K562 (cell line): ENCODE results near the gene ZFP92. TPM values are rescaled to one million over a fixed set of nuclear protein-coding genes. Genes with fewer than 3 reads are reported as not detected.
A peak's percentile ranks its signal among the peaks of the same experiment; 100 is the strongest.

Source experiments
- ATAC-seq: fragments of 200-7000 bp; cut with Tn5 transposase; 3 replicates; pipeline ENCODE4 v1.9.1; 2020; ENCODE audit warnings: moderate library complexity
- BruUV-seq: library from RNA; stranded (reverse); fragments of 400-500 nt; replicated peaks from 2 replicates; lab custom pipeline; 2021; lab: Mats Ljungman, UMichigan
- CTCF ChIA-PET: fragments of 300-600 bp; formaldehyde crosslinking; extraction: SDS; loops from one replicate; lab custom pipeline; 2021; ENCODE audit warnings: low intra/inter-chr PET ratio; lab: Yijun Ruan, JAX
- POLR2A ChIA-PET: fragments of 300-600, 350-650 bp; sonication (Branson Sonifier 250); formaldehyde crosslinking; extraction: SDS; loops from one replicate; lab custom pipeline; 2021; ENCODE audit warnings: antibody characterized with exemption, inconsistent platforms; lab: Yijun Ruan, JAX
- DNase-seq, 4 experiments: peaks; one replicate each; pipeline versions ENCODE4 v3.0.0 to v3.0.0-alpha.2; 2011 to 2018; ENCODE audit warnings: low spot score in 3 of 4, mixed read lengths in 3 of 4; ENCODE audit errors: extremely low read depth in 1 of 4
- FAIRE-seq: peaks from 2 replicates; lab custom pipeline; 2011; peaks lifted over from hg19 to GRCh38; lab: Jason Lieb, UNC
- H2AFZ ChIP-seq: 2 replicates; pipeline ENCODE4 v1.6.0; 2011; ENCODE audit warnings: low read depth, low read length, control low read depth, inconsistent platforms
- H3K27ac ChIP-seq: fragments of 200-600 bp; 3 replicates; pipeline ENCODE4 v1.8.0; 2011; ENCODE audit warnings: low read depth, mild to moderate bottlenecking, control low read depth, inconsistent platforms, low read length, moderate library complexity, mixed read lengths; ENCODE audit errors: extremely low read depth
- H3K27me3 ChIP-seq, 2 experiments: fragments of 300-600 bp in 1 of 2; 2 replicates in 1 of 2; 3 replicates in 1 of 2; pipeline versions ENCODE4 v1.6.0 to v1.8.0; 2011; ENCODE audit warnings: inconsistent platforms in 2 of 2, low read length in 2 of 2, mild to moderate bottlenecking in 1 of 2, mixed read lengths in 1 of 2, moderate library complexity in 1 of 2; ENCODE audit not compliant: control insufficient read depth in 2 of 2, insufficient read depth in 2 of 2
- H3K36me3 ChIP-seq: fragments of 300-600 bp; 3 replicates; pipeline ENCODE4 v1.8.0; 2011; ENCODE audit warnings: mild to moderate bottlenecking, low read length, inconsistent platforms; ENCODE audit not compliant: control insufficient read depth, insufficient read depth
- H3K4me1 ChIP-seq, 2 experiments: fragments of 200-600 bp in 1 of 2; replicated peaks in 1 of 2; 2 replicates in 1 of 2; 3 replicates in 1 of 2; pipeline versions ENCODE4 v1.5.1 to v1.8.0; 2011; ENCODE audit warnings: inconsistent platforms in 2 of 2, low read length in 2 of 2, mild to moderate bottlenecking in 1 of 2, mixed read lengths in 1 of 2, moderate library complexity in 1 of 2; ENCODE audit not compliant: control insufficient read depth in 2 of 2, insufficient read depth in 2 of 2
- H3K4me2 ChIP-seq: 2 replicates; pipeline ENCODE4 v1.6.1; 2011; ENCODE audit warnings: low read length, control low read depth, inconsistent platforms, mixed read lengths; ENCODE audit not compliant: insufficient read depth
- H3K4me3 ChIP-seq: fragments of 200-600 bp; sonication (generic), shearing (Covaris generic); 2 replicates; pipeline ENCODE4 v1.5.1; 2016; ENCODE audit warnings: control low read depth, inconsistent platforms
- H3K79me2 ChIP-seq: fragments of 200-600 bp; 3 replicates; pipeline ENCODE4 v1.8.0; 2011; ENCODE audit warnings: low read length, inconsistent platforms; ENCODE audit not compliant: control insufficient read depth, insufficient read depth
- H3K9ac ChIP-seq, 2 experiments: 2 replicates each; pipeline versions ENCODE4 v1.6.0 to v1.6.1; 2011; ENCODE audit warnings: low read depth in 2 of 2, low read length in 2 of 2, control low read depth in 1 of 2, inconsistent platforms in 1 of 2, mild to moderate bottlenecking in 1 of 2, mixed read lengths in 1 of 2; ENCODE audit not compliant: insufficient read depth in 1 of 2
- H3K9me1 ChIP-seq: one replicate; pipeline ENCODE4 v1.6.0; 2011; ENCODE audit warnings: inconsistent platforms, mild to moderate bottlenecking, low read length, moderate library complexity; ENCODE audit not compliant: control insufficient read depth, insufficient read depth
- H3K9me3 ChIP-seq: replicated peaks from 2 replicates; pipeline ENCODE4 v1.5.1; 2011; ENCODE audit warnings: low read depth, low read length, inconsistent platforms; ENCODE audit not compliant: control insufficient read depth, insufficient read depth
- H4K20me1 ChIP-seq: replicated peaks from 2 replicates; pipeline ENCODE4 v1.6.1; 2011; ENCODE audit warnings: low read length, inconsistent platforms, mixed read lengths; ENCODE audit not compliant: control insufficient read depth, insufficient read depth
- CBX5 ChIP-seq: IDR thresholded peaks from 2 replicates; pipeline ENCODE4 v1.6.1; 2014; ENCODE audit warnings: low read depth, borderline replicate concordance
- CHCHD3 ChIP-seq: fragments of 250-450 bp; sonication (Bioruptor Pico); IDR thresholded peaks from 2 replicates; pipeline ENCODE4 v2.1.2; 2022; ENCODE audit warnings: mild to moderate bottlenecking
- HCFC1 ChIP-seq: IDR thresholded peaks from 2 replicates; pipeline ENCODE4 v1.6.1; 2012; ENCODE audit warnings: low read depth, low read length, improper control_type of control experiment
- MEF2D ChIP-seq: conservative IDR thresholded peaks from 2 replicates; pipeline ENCODE4 v1.6.1; 2016; ENCODE audit warnings: low read depth, missing genetic modification characterization, missing compliant biosample characterization
- MYBL2 ChIP-seq, 2 experiments: fragments of 450-650 bp in 1 of 2; sonication (generic) in 1 of 2; formaldehyde crosslinking in 1 of 2; IDR thresholded peaks; 2 replicates each; pipeline versions ENCODE4 v1.6.1 to v1.8.1; 2017 to 2022; ENCODE audit warnings: borderline replicate concordance in 1 of 2, inconsistent platforms in 1 of 2, low read depth in 1 of 2, mild to moderate bottlenecking in 1 of 2, missing genetic modification reagents in 1 of 2, moderate library complexity in 1 of 2
- STAG1 ChIP-seq: sonication (generic); formaldehyde crosslinking; IDR thresholded peaks from 2 replicates; pipeline ENCODE4 v1.5.0; 2020; ENCODE audit warnings: missing genetic modification reagents, borderline replicate concordance
- TARDBP ChIP-seq: fragments of 450-650 bp; IDR thresholded peaks from 2 replicates; pipeline ENCODE4 v1.6.1; 2016
- XRCC3 ChIP-seq: fragments of 450-650 bp; IDR thresholded peaks from 2 replicates; pipeline ENCODE4 v1.6.1; 2017; ENCODE audit warnings: mild to moderate bottlenecking, moderate library complexity
- ZNF133 ChIP-seq: fragments of 250-450 bp; sonication (Bioruptor Pico); IDR thresholded peaks from 2 replicates; pipeline ENCODE4 v1.4.0; 2020; ENCODE audit warnings: mild to moderate bottlenecking
- ZNF436 ChIP-seq: fragments of 250-450, 450-650 bp; sonication (Bioruptor Pico); formaldehyde crosslinking; IDR thresholded peaks from 2 replicates; pipeline ENCODE4 v1.7.0; 2020; ENCODE audit warnings: mild to moderate bottlenecking
- ZNF766 ChIP-seq: fragments of 200-800 bp; sonication (Bioruptor generic); conservative IDR thresholded peaks from 2 replicates; pipeline ENCODE4 v1.6.1; 2016; ENCODE audit warnings: missing genetic modification characterization, missing compliant biosample characterization
- ZSCAN32 ChIP-seq: fragments of 450-650 bp; formaldehyde crosslinking; IDR thresholded peaks from 2 replicates; pipeline ENCODE4 v1.4.0; 2020; ENCODE audit warnings: mild to moderate bottlenecking, moderate library complexity
- WGBS: fragments of 100-300 bp; shearing (Covaris generic); methylation state at CpG from one replicate; pipeline ENCODE4 v1.1.6; 2016; ENCODE audit warnings: low coverage, mixed read lengths; ENCODE audit not compliant: insufficient coverage; ENCODE audit errors: missing lambda C conversion rate; 5-methylcytosine and 5-hydroxymethylcytosine counted together
- in situ Hi-C: fragments of 300-500 bp; cut with MboI; formaldehyde crosslinking; loops from 4 replicates; pipeline ENCODE4 v1.15.0; 2018; ENCODE audit warnings: inconsistent platforms, mixed read lengths
- intact Hi-C: fragments of 100-400 bp; cut with micrococcal nuclease; formaldehyde crosslinking; loops from 2 replicates; pipeline ENCODE4 v1.14.2; 2022
- polyA plus RNA-seq, 8 experiments: library from polyadenylated mRNA; depleted of rRNA in 4 of 8; stranded (reverse) in 5 of 8; unstranded in 3 of 8; fragments of >200 nt; fragmentation: Nextera tagmentation in 2 of 8; fragmentation: Illumina TruSeq in 1 of 8; extraction: Ambion mirVana in 2 of 8; extraction: Trizol in 1 of 8; gene quantifications; 2 replicates each; pipeline versions ENCODE4 v1.2.1 to v1.2.3, GENCODE V29; 2011 to 2014; ENCODE audit warnings: inconsistent platforms in 1 of 8, missing spikeins in 1 of 8
- total RNA-seq, 7 experiments: library from RNA; depleted of rRNA in 6 of 7; stranded (reverse); fragments of >200 nt in 6 of 7; fragmentation: Illumina TruSeq in 2 of 7; extraction: Trizol in 2 of 7; gene quantifications; 2 replicates each; pipeline versions ENCODE4 v1.2.1 to v1.2.3, GENCODE V29; 2011 to 2021; ENCODE audit warnings: low replicate concordance in 1 of 7
- TF ChIP-seq, protein P1 (sequence below): fragments of 250-450 bp; sonication (Bioruptor Pico); IDR thresholded peaks from 2 replicates; pipeline ENCODE4 v1.8.0; 2021; ENCODE audit warnings: borderline replicate concordance, mild to moderate bottlenecking, moderate library complexity; ENCODE audit not compliant: poor library complexity, severe bottlenecking
- TF ChIP-seq, protein P2 (sequence below): sonication (generic); formaldehyde crosslinking; IDR thresholded peaks from 2 replicates; pipeline ENCODE4 v1.8.0; 2022; ENCODE audit warnings: mild to moderate bottlenecking, low read depth, missing genetic modification reagents
- TF ChIP-seq, protein P3 (sequence below): fragments of 450-650 bp; IDR thresholded peaks from one replicate; pipeline ENCODE4 v1.6.1; 2018; ENCODE audit warnings: mild to moderate bottlenecking, moderate library complexity; ENCODE audit not compliant: partially characterized antibody
- TF ChIP-seq, protein P4 (sequence below): fragments of 450-650 bp; formaldehyde crosslinking; IDR thresholded peaks from 2 replicates; pipeline ENCODE4 v1.4.0; 2020; ENCODE audit warnings: mild to moderate bottlenecking

The ZFP92 gene
- total and polyA plus RNA-seq, 9 of the 15 experiments (the other 6 are each of a cell fraction or from before 2014, with no cell fraction given), result 0.32 to 3.3 (median 1.8) TPM

DNA sequence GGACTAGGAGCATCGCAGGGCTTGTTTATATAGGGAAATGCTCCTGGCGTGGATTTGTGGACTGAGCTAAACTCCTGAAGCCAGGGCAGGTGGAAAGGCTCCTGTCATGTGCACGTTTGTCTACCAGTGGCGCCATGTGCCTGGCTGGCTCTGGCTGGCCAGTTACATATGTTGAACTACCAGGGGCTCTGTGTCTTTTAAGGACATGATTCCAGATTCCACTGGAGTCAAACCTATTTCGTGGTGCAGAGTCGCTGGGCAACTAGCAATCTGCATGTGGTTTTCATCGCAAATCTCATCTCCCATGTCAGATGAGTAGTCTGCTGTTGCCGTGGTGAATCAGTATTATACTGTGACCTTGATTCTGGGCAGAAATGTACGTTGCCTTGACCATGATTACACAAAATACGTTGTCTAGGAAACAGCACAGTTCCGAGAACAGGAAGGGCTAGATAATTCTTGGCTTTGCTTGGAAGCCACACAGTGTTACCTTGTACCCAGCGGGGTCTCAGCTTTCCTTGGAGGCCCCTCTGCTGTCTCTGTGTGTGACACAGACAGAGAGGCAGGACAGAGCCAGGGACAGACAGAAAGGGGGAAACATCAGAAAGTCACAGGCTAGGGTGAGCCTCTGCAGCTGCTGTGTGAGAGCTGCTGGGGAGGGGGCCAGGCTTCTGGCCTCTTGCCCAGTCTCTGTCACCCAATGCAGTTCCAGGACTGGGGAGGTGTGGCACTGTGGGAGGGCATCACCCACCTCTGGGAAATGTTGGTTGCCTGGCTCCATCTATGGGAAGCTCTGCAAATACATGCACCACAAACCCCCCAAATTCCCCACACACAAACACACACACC, 29.4 kb upstream of the ZFP92 start:
- H4K20me1 ChIP-seq, result no peaks in the 10 kb centered on the region
- TF ChIP-seq, protein P1, sequence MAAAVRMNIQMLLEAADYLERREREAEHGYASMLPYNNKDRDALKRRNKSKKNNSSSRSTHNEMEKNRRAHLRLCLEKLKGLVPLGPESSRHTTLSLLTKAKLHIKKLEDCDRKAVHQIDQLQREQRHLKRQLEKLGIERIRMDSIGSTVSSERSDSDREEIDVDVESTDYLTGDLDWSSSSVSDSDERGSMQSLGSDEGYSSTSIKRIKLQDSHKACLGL (CRISPR knock-in tag), result no peak
- TF ChIP-seq TARDBP, result no peak
- no peak for TF ChIP-seq HCFC1
- TF ChIP-seq CBX5, result no peak
- TF ChIP-seq, protein P2, sequence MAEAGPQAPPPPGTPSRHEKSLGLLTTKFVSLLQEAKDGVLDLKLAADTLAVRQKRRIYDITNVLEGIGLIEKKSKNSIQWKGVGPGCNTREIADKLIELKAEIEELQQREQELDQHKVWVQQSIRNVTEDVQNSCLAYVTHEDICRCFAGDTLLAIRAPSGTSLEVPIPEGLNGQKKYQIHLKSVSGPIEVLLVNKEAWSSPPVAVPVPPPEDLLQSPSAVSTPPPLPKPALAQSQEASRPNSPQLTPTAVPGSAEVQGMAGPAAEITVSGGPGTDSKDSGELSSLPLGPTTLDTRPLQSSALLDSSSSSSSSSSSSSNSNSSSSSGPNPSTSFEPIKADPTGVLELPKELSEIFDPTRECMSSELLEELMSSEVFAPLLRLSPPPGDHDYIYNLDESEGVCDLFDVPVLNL (CRISPR knock-in tag), result no peak
- TF ChIP-seq, protein P3, sequence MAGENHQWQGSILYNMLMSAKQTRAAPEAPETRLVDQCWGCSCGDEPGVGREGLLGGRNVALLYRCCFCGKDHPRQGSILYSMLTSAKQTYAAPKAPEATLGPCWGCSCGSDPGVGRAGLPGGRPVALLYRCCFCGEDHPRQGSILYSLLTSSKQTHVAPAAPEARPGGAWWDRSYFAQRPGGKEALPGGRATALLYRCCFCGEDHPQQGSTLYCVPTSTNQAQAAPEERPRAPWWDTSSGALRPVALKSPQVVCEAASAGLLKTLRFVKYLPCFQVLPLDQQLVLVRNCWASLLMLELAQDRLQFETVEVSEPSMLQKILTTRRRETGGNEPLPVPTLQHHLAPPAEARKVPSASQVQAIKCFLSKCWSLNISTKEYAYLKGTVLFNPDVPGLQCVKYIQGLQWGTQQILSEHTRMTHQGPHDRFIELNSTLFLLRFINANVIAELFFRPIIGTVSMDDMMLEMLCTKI, result no peak
- no peak for TF ChIP-seq ZNF436 (CRISPR knock-in tag)
- TF ChIP-seq ZNF766 (CRISPR knock-in tag), result no peak
- no peak for TF ChIP-seq MYBL2 (IDR thresholded peaks at IDR 0.05; ENCODE audit: low read depth)
- TF ChIP-seq MYBL2 (CRISPR knock-in tag; IDR thresholded peaks at IDR 0.05; ENCODE audit: borderline replicate concordance), result no peak
- no peak for TF ChIP-seq CHCHD3 (CRISPR knock-in tag)
- TF ChIP-seq ZNF133 (CRISPR knock-in tag), result no peak
- TF ChIP-seq STAG1, result no peak
- TF ChIP-seq ZSCAN32 (CRISPR knock-in tag), result no peak
- TF ChIP-seq MEF2D, result no peak
- TF ChIP-seq, protein P4, sequence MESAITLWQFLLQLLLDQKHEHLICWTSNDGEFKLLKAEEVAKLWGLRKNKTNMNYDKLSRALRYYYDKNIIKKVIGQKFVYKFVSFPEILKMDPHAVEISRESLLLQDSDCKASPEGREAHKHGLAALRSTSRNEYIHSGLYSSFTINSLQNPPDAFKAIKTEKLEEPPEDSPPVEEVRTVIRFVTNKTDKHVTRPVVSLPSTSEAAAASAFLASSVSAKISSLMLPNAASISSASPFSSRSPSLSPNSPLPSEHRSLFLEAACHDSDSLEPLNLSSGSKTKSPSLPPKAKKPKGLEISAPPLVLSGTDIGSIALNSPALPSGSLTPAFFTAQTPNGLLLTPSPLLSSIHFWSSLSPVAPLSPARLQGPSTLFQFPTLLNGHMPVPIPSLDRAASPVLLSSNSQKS (CRISPR knock-in tag), result no peak
- no peak for TF ChIP-seq XRCC3

More for the DNA sequence above, 29.4 kb upstream of the ZFP92 start:
- BruUV-seq, result no TSS peak
- DNase-seq (peak; percentile 62 to 75 (median 68)), FAIRE-seq (peak; percentile 96), ATAC-seq (peak; percentile 89)
- Histone ChIP-seq H3K9me3 (peaks cover 6% of the 10 kb centered on the region; the same call in 1 of the 2 replicates), H3K9me1 (no peaks in the 10 kb centered on the region), H3K79me2 (no peaks in the 10 kb centered on the region), H3K36me3 (no peaks in the 10 kb centered on the region), H3K27ac (peak overlapping the region; percentile 65), H3K4me2 (peak overlapping the region; percentile 71), H3K27me3 (no peaks in the 10 kb centered on the region; a peak in 1 of 5 replicates), H3K9ac (peak overlapping the region in 1 of 2 experiments; percentile 24; a peak in 3 of 4 replicates), H3K4me3 (no peak overlapping the region), H3K4me1 (peaks cover 33% of the 10 kb centered on the region in 2 experiments), H2AFZ (peak overlapping the region; percentile 87)
- intact Hi-C loops, result loop anchor here (5.0 kb wide), 1 partner anchor 45 kb away; no protein-coding TSS in a partner anchor
- 15% methylated on average over 11 of the region's 12 CpGs for WGBS
- ChIA-PET POLR2A (interaction anchor here (0.5 to 1.5 kb wide), 4 partner anchors 16 to 349 kb away, joined by 3 to 5 read pairs (median 4); no protein-coding TSS in a partner anchor), CTCF (no interaction called here)
- in situ Hi-C loops, result no loop called here
